Fibroblast of upper back skin (primary cell): ENCODE measurements around the gene DOCK2.
"Not testable (repeated sequence)": the region's sequence is repeated elsewhere in the genome, so short reads cannot be mapped to it uniquely, and the experiment has no call there.

Experiments
- DNase-seq: peaks from one replicate; pipeline ENCODE4 v3.0.0-alpha.2; 2013

Gene DOCK2

GRCh38 chr5:169762338-169763095 lies 125.4 kb downstream of the DOCK2 start:
- DNase-seq = peak; percentile 87

GRCh38 chr5:169763376-169764017 lies 126.4 kb downstream of the DOCK2 start:
- peak; percentile 60 for DNase-seq

GRCh38 chr5:169764018-169764378 lies 126.9 kb downstream of the DOCK2 start:
- no peak for DNase-seq

- peak; percentile 76 for DNase-seq
These were observed 128.3 kb downstream of the DOCK2 start for GRCh38 chr5:169765176-169765996.

- not testable (repeated sequence) for DNase-seq
These were observed 129.9 kb downstream of the DOCK2 start for GRCh38 chr5:169766943-169767342.

- no peak for DNase-seq
These were observed 130.9 kb downstream of the DOCK2 start for GRCh38 chr5:169767938-169768337.

GRCh38 chr5:169768416-169768815 lies 131.3 kb downstream of the DOCK2 start:
- DNase-seq = no peak

GRCh38 chr5:169770109-169770508 lies 133.0 kb downstream of the DOCK2 start:
- no peak for DNase-seq

GRCh38 chr5:169772256-169772655 lies 135.2 kb downstream of the DOCK2 start:
- DNase-seq = no peak

- DNase-seq = peak; percentile 51
These were observed 135.6 kb downstream of the DOCK2 start for GRCh38 chr5:169772688-169773087.

GRCh38 chr5:169777159-169777558 lies 140.1 kb downstream of the DOCK2 start:
- no peak for DNase-seq

GRCh38 chr5:169778622-169779596 lies 141.8 kb downstream of the DOCK2 start:
- no peak for DNase-seq

- no peak for DNase-seq
These were observed 144.6 kb downstream of the DOCK2 start for GRCh38 chr5:169781420-169782345.

- DNase-seq = peak; percentile 50
These were observed 148.9 kb downstream of the DOCK2 start for GRCh38 chr5:169785771-169786618.

GRCh38 chr5:169788168-169788567 lies 151.1 kb downstream of the DOCK2 start:
- DNase-seq = peak; percentile 62

GRCh38 chr5:169789417-169789940 lies 152.4 kb downstream of the DOCK2 start:
- DNase-seq = no peak

- DNase-seq = peak; percentile 63
These were observed 154.2 kb downstream of the DOCK2 start for GRCh38 chr5:169791251-169791650.

GRCh38 chr5:169795338-169795737 lies 158.3 kb downstream of the DOCK2 start:
- peak; percentile 50 for DNase-seq

GRCh38 chr5:169796731-169797130 lies 159.7 kb downstream of the DOCK2 start:
- DNase-seq = peak; percentile 20

GRCh38 chr5:169797577-169797976 lies 160.5 kb downstream of the DOCK2 start:
- no peak for DNase-seq
